SK-MEL-5 (cell line): ENCODE results near the gene ANKRD13D. TPM values are rescaled to one million over a fixed set of nuclear protein-coding genes. Genes with fewer than 3 reads are reported as not detected.
A peak's percentile ranks its signal among the peaks of the same experiment; 100 is the strongest.

Source experiments
- DNase-seq: peaks from one replicate; pipeline ENCODE4 v3.0.0-alpha.2; 2016; ENCODE audit warnings: low read depth, low spot score
- in situ Hi-C: cut with HindIII; loops from 2 replicates; pipeline ENCODE4 v1.10.0; 2016; ENCODE audit warnings: low sequenced_read_pairs, high pct_unique_total_duplicates, low pct_unique_long_range_greater_than_20kb
- total RNA-seq: library from RNA; depleted of rRNA; stranded (reverse); fragments of >200 nt; shearing (Covaris generic); gene quantifications from 2 replicates; pipeline ENCODE4 v1.2.3, GENCODE V29; 2014

The ANKRD13D gene
- total RNA-seq, 1 experiment from 2014 or later: 16.9 TPM

GRCh38 chr11:67291481-67292381, 2.6 kb downstream of the ANKRD13D start:
- in situ Hi-C loops: no loop called here
- DNase-seq: no peak

- in situ Hi-C loops: no loop called here
- no peak for DNase-seq
These were observed 3.6 kb downstream of the ANKRD13D start for GRCh38 chr11:67292671-67293070.

GRCh38 chr11:67293090-67293489, 4.0 kb downstream of the ANKRD13D start:
- in situ Hi-C loops: no loop called here
- DNase-seq: no peak

GRCh38 chr11:67295846-67296245, 6.7 kb downstream of the ANKRD13D start:
- in situ Hi-C loops: no loop called here
- no peak for DNase-seq

- DNase-seq: no peak
- in situ Hi-C loops: no loop called here
These were observed 9.7 kb downstream of the ANKRD13D start for GRCh38 chr11:67298786-67299185.

GRCh38 chr11:67299471-67300191, 10.5 kb downstream of the ANKRD13D start:
- no peak for DNase-seq
- in situ Hi-C loops: no loop called here

- no peak for DNase-seq
- in situ Hi-C loops: no loop called here
These were observed 11.2 kb downstream of the ANKRD13D start for GRCh38 chr11:67300256-67300755.

GRCh38 chr11:67300756-67301312, 11.7 kb downstream of the ANKRD13D start:
- no peak for DNase-seq
- in situ Hi-C loops: no loop called here

GRCh38 chr11:67301313-67301921, 12.3 kb downstream of the ANKRD13D start:
- no peak for DNase-seq
- in situ Hi-C loops: no loop called here

GRCh38 chr11:67301951-67302516, 12.9 kb downstream of the ANKRD13D start:
- in situ Hi-C loops: no loop called here
- DNase-seq: no peak

GRCh38 chr11:67302571-67303131, 13.5 kb downstream of the ANKRD13D start:
- in situ Hi-C loops: no loop called here
- DNase-seq: no peak

- in situ Hi-C loops: no loop called here
- DNase-seq: peak; percentile 54
These were observed 14.2 kb downstream of the ANKRD13D start, which contains the start of gene SSH3 for GRCh38 chr11:67303132-67303834. Gene SSH3, plus strand, starts transcription at chr11:67303530. Its CDS starts 96 bp downstream, at chr11:67303626.

- DNase-seq: no peak
- in situ Hi-C loops: no loop called here
These were observed 14.8 kb downstream of the ANKRD13D start for GRCh38 chr11:67303835-67304411.

GRCh38 chr11:67304511-67305113, 15.5 kb downstream of the ANKRD13D start:
- in situ Hi-C loops: no loop called here
- DNase-seq: no peak

- DNase-seq: no peak
- in situ Hi-C loops: no loop called here
These were observed 17.9 kb downstream of the ANKRD13D start for GRCh38 chr11:67306769-67307544.
